Measurements from ENCODE around the gene HSD11B1. TPM values are rescaled to one million over a fixed set of nuclear protein-coding genes. Genes with fewer than 3 reads are reported as not detected.

Gene HSD11B1
- total RNA-seq, result 1 to 10 TPM; 1.5 TPM

- Mint-ChIP-seq H3K4me1 (peaks cover 9% of the 10 kb centered on the region), H3K27me3 (peaks cover 3% of the 10 kb centered on the region), H3K27ac (no peak within 1 kb of the TSS), H3K4me3 (no peak within 1 kb of the TSS), H3K36me3 (ENCODE audit: low read depth) (no peaks in the 10 kb centered on the region), H3K9me3 (peaks cover 3% of the 10 kb centered on the region)
- ChIA-PET CTCF (interaction anchor here (0.8 to 1.2 kb wide), 4 partner anchors 11 to 128 kb away, joined by 3 to 5 read pairs (median 3); no protein-coding TSS in a partner anchor), POLR2A (no interaction called here)
- DNase-seq, result no peak
Observed at GRCh38 chr1:209704584-209704983, at the start of gene HSD11B1. Gene HSD11B1 (plus strand): TSS chr1:209704846. CDS start chr1:209704943, 97 bp downstream.

DNA sequence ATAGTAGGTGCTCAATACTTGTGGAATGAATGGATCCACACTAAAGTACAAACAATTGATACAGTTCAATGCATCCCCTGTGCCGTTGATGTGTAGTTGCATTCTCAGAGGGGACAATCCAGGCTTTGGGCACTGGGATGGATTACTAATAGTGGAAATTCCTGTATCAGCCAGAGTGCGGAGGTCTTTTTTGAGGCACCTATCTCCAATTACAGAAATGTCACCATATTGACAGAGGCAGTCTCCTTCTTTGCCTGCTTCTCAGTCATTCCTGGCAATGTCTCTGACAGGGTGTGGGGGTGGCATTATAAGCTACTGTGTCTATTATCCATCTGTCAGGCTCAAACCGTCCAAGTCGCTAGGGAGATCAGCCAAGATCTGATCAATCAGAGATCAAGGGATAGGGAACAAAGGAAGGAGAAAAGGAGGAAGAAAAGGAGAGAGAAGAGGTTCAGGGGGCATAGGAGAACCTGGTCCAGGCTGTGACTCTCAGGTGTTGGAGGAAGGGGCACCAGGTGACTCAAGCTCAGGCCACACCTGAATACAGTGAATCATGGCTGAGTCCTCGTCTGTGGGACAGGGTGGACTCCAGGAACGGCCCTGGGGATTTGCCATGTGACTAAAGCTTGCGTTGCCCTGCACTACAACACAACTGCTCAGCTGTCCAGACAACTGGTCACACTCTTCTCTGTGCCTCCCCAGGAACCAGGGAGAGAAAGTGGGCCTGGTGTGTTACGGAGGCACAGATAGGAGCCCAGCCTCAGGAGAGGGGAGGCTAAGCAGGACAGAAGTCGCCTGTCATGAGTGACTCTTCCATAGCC is 49.0 kb upstream of the HSD11B1 start:
- ChIA-PET CTCF (interaction anchor here (1.0 to 5.9 kb wide), 5 partner anchors 9 to 79 kb away, joined by 3 to 20 read pairs (median 4); partner anchors contain the start of gene G0S2), POLR2A (no interaction called here)
- Mint-ChIP-seq H3K4me3 (no peak overlapping the region), H3K27me3 (no peaks in the 10 kb centered on the region), H3K27ac (no peak overlapping the region), H3K36me3 (ENCODE audit: low read depth) (no peaks in the 10 kb centered on the region), H3K4me1 (peaks cover 37% of the 10 kb centered on the region), H3K9me3 (no peaks in the 10 kb centered on the region)
- DNase-seq, result no peak

DNA sequence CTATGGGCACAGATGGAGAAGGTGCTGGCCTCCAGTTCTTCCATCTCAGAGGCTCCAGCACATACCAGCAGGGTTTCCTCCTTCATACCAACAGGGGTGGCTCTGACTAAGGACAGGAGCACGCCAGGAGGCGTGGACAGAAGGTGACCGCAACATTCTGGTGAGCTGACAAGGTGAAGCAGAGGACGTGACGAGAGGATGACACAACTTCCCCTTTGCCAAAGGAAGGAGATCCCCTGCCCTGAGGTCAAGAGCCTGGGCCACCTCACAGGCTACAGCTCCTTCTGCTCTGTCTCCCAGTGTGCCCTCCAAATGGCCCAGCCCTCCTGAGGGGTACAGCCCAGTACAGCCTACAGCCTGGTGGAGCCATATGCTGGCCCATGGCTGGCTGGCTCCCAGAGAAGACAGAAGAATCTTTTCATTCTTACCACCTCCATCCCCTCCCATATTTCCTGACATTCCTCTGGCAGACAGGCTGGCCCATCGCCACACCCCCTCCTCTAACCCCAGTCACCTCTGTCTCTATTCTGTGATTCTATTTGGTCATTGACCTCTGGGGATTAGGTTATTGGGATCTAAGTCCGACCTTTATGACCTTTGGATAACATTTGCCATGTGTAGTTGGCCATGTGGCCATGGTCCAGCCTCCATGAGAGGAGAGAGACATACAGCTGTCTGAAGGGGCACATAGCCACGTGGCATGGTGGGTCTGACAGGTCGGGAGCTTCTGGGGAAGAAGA is 47.3 kb upstream of the HSD11B1 start:
- POLR2A ChIA-PET, result no interaction called here
- Mint-ChIP-seq H3K36me3 (ENCODE audit: low read depth) (no peaks in the 10 kb centered on the region), H3K27me3 (no peaks in the 10 kb centered on the region), H3K9me3 (no peaks in the 10 kb centered on the region), H3K4me1 (peaks cover 22% of the 10 kb centered on the region), H3K4me3 (no peak overlapping the region), H3K27ac (no peak overlapping the region)
- CTCF ChIA-PET, result interaction anchor here (1.0 to 5.9 kb wide), 2 partner anchors 17 to 42 kb away, joined by 3 to 20 read pairs; partner anchors contain the start of gene G0S2
- no peak for DNase-seq

GRCh38 chr1:209657918-209658317 is 46.7 kb upstream of the HSD11B1 start:
- Mint-ChIP-seq H3K4me1 (peaks cover 18% of the 10 kb centered on the region), H3K36me3 (ENCODE audit: low read depth) (no peaks in the 10 kb centered on the region), H3K4me3 (no peak overlapping the region), H3K9me3 (no peaks in the 10 kb centered on the region), H3K27me3 (no peaks in the 10 kb centered on the region), H3K27ac (no peak overlapping the region)
- DNase-seq, result no peak
- CTCF ChIA-PET, result interaction anchor here (1.0 to 5.9 kb wide), 3 partner anchors 16 to 42 kb away, joined by 3 to 20 read pairs (median 3); partner anchors contain the start of gene G0S2
- POLR2A ChIA-PET, result interaction anchor here (0.6 kb wide), 1 partner anchor 1286 kb away, joined by 4 read pairs; no protein-coding TSS in a partner anchor

GRCh38 chr1:209659909-209660308 is 44.7 kb upstream of the HSD11B1 start:
- ChIA-PET CTCF (interaction anchor here (1.2 to 5.9 kb wide), 2 partner anchors 11 to 14 kb away, joined by 3 to 20 read pairs; partner anchors contain the start of gene G0S2), POLR2A (no interaction called here)
- H3K9me3 Mint-ChIP-seq, result no peaks in the 10 kb centered on the region
- H3K27me3 Mint-ChIP-seq, result no peaks in the 10 kb centered on the region
- H3K27ac Mint-ChIP-seq, result no peak overlapping the region
- no peak for DNase-seq
- peaks cover 14% of the 10 kb centered on the region for H3K4me1 Mint-ChIP-seq
- no peaks in the 10 kb centered on the region for H3K36me3 Mint-ChIP-seq (ENCODE audit: low read depth)
- H3K4me3 Mint-ChIP-seq, result no peak overlapping the region

- Mint-ChIP-seq H3K4me1 (peaks cover 14% of the 10 kb centered on the region), H3K4me3 (no peak overlapping the region), H3K27me3 (no peaks in the 10 kb centered on the region), H3K36me3 (ENCODE audit: low read depth) (no peaks in the 10 kb centered on the region), H3K9me3 (no peaks in the 10 kb centered on the region), H3K27ac (no peak overlapping the region)
- no peak for DNase-seq
- ChIA-PET POLR2A (no interaction called here), CTCF (interaction anchor here (0.6 to 5.9 kb wide), 5 partner anchors 12 to 1787 kb away, joined by 3 to 20 read pairs (median 4); partner anchors contain the start of genes CAMK1G and G0S2)
Observed at GRCh38 chr1:209661071-209661470, 43.6 kb upstream of the HSD11B1 start.

- H3K4me3 Mint-ChIP-seq, result no peak overlapping the region
- H3K36me3 Mint-ChIP-seq (ENCODE audit: low read depth), result no peaks in the 10 kb centered on the region
- no peaks in the 10 kb centered on the region for H3K9me3 Mint-ChIP-seq
- no peak for DNase-seq
- H3K4me1 Mint-ChIP-seq, result peaks cover 14% of the 10 kb centered on the region
- POLR2A ChIA-PET, result no interaction called here
- H3K27me3 Mint-ChIP-seq, result no peaks in the 10 kb centered on the region
- no peak overlapping the region for H3K27ac Mint-ChIP-seq
- CTCF ChIA-PET, result no interaction called here
Observed at GRCh38 chr1:209662879-209663327, 41.7 kb upstream of the HSD11B1 start.

DNA sequence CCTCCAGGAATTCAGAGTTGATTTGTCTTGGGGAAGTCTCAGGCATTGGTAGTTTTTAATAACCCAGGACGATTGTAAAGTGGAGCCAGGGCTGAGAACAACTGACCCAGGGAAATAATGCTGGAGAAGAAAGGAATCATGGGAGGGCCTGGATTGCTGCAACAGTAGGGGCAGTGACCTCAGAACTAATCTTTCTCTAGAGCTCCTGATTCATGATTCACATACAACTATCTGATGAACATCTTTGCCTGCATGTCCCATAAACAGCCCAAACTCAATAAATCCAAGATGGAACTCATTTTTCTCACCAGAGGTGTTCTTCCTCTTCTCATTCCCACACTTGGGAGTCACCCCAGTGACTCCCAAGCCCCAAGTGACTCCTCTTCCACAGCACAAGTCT is 37.5 kb upstream of the HSD11B1 start:
- H3K4me1 Mint-ChIP-seq, result peaks cover 12% of the 10 kb centered on the region
- no peak overlapping the region for H3K4me3 Mint-ChIP-seq
- peaks cover 3% of the 10 kb centered on the region for H3K9me3 Mint-ChIP-seq
- H3K27me3 Mint-ChIP-seq, result no peaks in the 10 kb centered on the region
- no peaks in the 10 kb centered on the region for H3K36me3 Mint-ChIP-seq (ENCODE audit: low read depth)
- CTCF ChIA-PET, result interaction anchor here (0.8 to 3.6 kb wide), 5 partner anchors 9 to 54 kb away, joined by 3 to 17 read pairs (median 3); partner anchors contain the start of gene G0S2
- DNase-seq, result no peak
- POLR2A ChIA-PET, result no interaction called here
- no peak overlapping the region for H3K27ac Mint-ChIP-seq

DNA sequence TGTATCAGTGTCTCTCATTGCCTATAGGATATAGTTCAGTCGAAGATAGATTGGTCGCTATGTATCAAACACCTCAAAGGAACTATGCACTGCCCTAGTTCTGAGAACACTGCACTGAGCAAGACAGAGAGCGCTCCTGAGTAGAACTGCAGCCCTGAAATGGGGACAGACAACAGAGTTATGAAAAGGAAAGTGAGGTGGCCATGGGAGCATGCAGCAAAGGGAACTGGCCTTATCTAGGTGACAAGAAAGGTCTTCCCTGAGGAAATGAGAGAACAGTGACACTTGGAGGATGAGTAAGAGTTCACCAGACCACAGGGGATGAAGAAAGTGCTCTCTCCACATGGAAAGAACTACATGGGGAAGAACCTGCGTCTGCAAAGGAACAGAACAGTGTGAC is 36.9 kb upstream of the HSD11B1 start:
- H3K4me3 Mint-ChIP-seq, result no peak overlapping the region
- DNase-seq, result no peak
- peaks cover 3% of the 10 kb centered on the region for H3K9me3 Mint-ChIP-seq
- H3K36me3 Mint-ChIP-seq (ENCODE audit: low read depth), result no peaks in the 10 kb centered on the region
- no peaks in the 10 kb centered on the region for H3K27me3 Mint-ChIP-seq
- H3K4me1 Mint-ChIP-seq, result peaks cover 16% of the 10 kb centered on the region
- no peak overlapping the region for H3K27ac Mint-ChIP-seq
- POLR2A ChIA-PET, result no interaction called here
- CTCF ChIA-PET, result interaction anchor here (1.8 to 3.6 kb wide), 2 partner anchors 8 to 21 kb away, joined by 6 to 17 read pairs; partner anchors contain the start of gene G0S2

GRCh38 chr1:209670441-209671082 is 34.1 kb upstream of the HSD11B1 start:
- Mint-ChIP-seq H3K27ac (no peak overlapping the region), H3K4me1 (peaks cover 43% of the 10 kb centered on the region), H3K27me3 (peaks cover 14% of the 10 kb centered on the region), H3K36me3 (ENCODE audit: low read depth) (peaks cover 3% of the 10 kb centered on the region), H3K9me3 (peaks cover 3% of the 10 kb centered on the region), H3K4me3 (no peak overlapping the region)
- ChIA-PET POLR2A (no interaction called here), CTCF (interaction anchor here (1.0 to 1.9 kb wide), 3 partner anchors 17 to 98 kb away, joined by 3 to 5 read pairs (median 5); no protein-coding TSS in a partner anchor)
- no peak for DNase-seq

GRCh38 chr1:209672705-209673630 is 31.7 kb upstream of the HSD11B1 start:
- H3K4me1 Mint-ChIP-seq, result peaks cover 49% of the 10 kb centered on the region
- no peak overlapping the region for H3K4me3 Mint-ChIP-seq
- CTCF ChIA-PET, result interaction anchor here (0.6 to 3.7 kb wide), 5 partner anchors 14 to 53 kb away, joined by 3 to 20 read pairs (median 7); partner anchors contain the start of gene LAMB3
- H3K9me3 Mint-ChIP-seq, result peaks cover 3% of the 10 kb centered on the region
- peak overlapping the region; percentile 59 for H3K27ac Mint-ChIP-seq
- POLR2A ChIA-PET, result no interaction called here
- peaks cover 36% of the 10 kb centered on the region for H3K27me3 Mint-ChIP-seq
- peak; percentile 47 for DNase-seq
- peaks cover 4% of the 10 kb centered on the region for H3K36me3 Mint-ChIP-seq (ENCODE audit: low read depth)
